Spleen (tissue), 7 donors: ENCODE results near the gene CSNK1G2.

Experiments used
- CTCF ChIP-seq, 11 experiments: fragments of 200-600 bp in 7 of 11; fragments of 450-650 bp in 4 of 11; sonication (generic) in 4 of 11; IDR thresholded peaks in 8 of 11; conservative IDR thresholded peaks in 3 of 11; 1 replicate in 7 of 11; 2 replicates in 4 of 11; pipeline versions ENCODE4 v1.4.0 to v1.8.0; 2016 to 2021; ENCODE audit warnings: antibody characterized with exemption in 11 of 11, inconsistent platforms in 4 of 11, mild to moderate bottlenecking in 1 of 11
- POLR2AphosphoS5 ChIP-seq, 3 donors: sonication (generic); formaldehyde crosslinking; IDR thresholded peaks; one replicate each; pipeline ENCODE4 v1.5.1; 2017; ENCODE audit warnings: antibody characterized with exemption in 3 of 3
- donor health status: DM: no; HTN: no; CAD: no; lungs with moderate emphysema.
- donor health status: DM: no; HTN: no; CAD: no.
- donor health status: DM: no; HTN: no; CAD: no.

DNA sequence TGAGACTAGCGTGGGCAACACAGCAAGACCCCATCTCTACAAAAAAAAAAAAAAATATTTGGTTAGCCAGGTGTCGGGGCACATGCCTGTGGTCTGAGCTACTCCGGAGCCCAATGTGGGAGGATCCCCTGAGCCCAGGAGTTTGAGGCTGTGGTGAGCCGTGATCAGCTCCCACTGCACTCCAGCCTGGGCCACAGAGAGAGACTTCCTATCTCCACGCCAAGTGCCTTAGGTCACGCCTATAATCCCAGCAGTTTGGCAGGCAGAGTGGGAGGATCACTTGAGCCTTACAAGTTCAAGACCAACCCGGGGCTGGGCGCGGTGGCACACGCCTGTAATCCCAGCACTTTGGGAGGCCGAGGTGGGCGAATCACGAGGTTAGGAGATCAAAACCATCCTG is 44.5 kb upstream of the CSNK1G2 start:
- no peak for TF ChIP-seq CTCF (IDR thresholded peaks at IDR 0.05 in 8 of 11, conservative IDR thresholded peaks at IDR 0.05 in 3 of 11)
- TF ChIP-seq POLR2AphosphoS5 (IDR thresholded peaks at IDR 0.05) = no peak
